WTC11 (cell line): ENCODE results near the gene LATS2.

Experiments
- ESRRA ChIP-seq: sonication (generic); formaldehyde crosslinking; IDR thresholded peaks from 2 replicates; pipeline ENCODE4 v1.8.1; 2022; ENCODE audit warnings: mild to moderate bottlenecking, missing genetic modification reagents, borderline replicate concordance
- NR1H2 ChIP-seq: sonication (generic); formaldehyde crosslinking; IDR thresholded peaks from 2 replicates; pipeline ENCODE4 v1.9.0; 2021; ENCODE audit warnings: mild to moderate bottlenecking, moderate library complexity, missing genetic modification reagents
- ZNF138 ChIP-seq: sonication (generic); formaldehyde crosslinking; conservative IDR thresholded peaks from 2 replicates; pipeline ENCODE4 v1.8.1; 2022; ENCODE audit warnings: mild to moderate bottlenecking, moderate library complexity, missing genetic modification reagents
- TF ChIP-seq, protein P1 (sequence below): fragments of 200-600 bp; IDR thresholded peaks from 2 replicates; pipeline ENCODE4 v1.8.0; 2022; ENCODE audit warnings: antibody characterized with exemption
- TF ChIP-seq, protein P2 (sequence below): sonication (generic); formaldehyde crosslinking; IDR thresholded peaks from 2 replicates; pipeline ENCODE4 v1.8.0; 2022; ENCODE audit warnings: mild to moderate bottlenecking, missing genetic modification reagents
- TF ChIP-seq, protein P3 (sequence below): fragments of 250-450 bp; sonication (Bioruptor Pico); IDR thresholded peaks from 2 replicates; pipeline ENCODE4 v1.9.0; 2021; ENCODE audit warnings: moderate library complexity, mild to moderate bottlenecking, inconsistent platforms, borderline replicate concordance
- TF ChIP-seq, protein P4 (sequence below): sonication (generic); formaldehyde crosslinking; IDR thresholded peaks from 2 replicates; pipeline ENCODE4 v1.8.1; 2022; ENCODE audit warnings: mild to moderate bottlenecking, missing genetic modification reagents, moderate library complexity, borderline replicate concordance
- TF ChIP-seq, protein P5 (sequence below): sonication (generic); formaldehyde crosslinking; IDR thresholded peaks from 2 replicates; pipeline ENCODE4 v1.8.1; 2023; ENCODE audit warnings: mild to moderate bottlenecking, missing genetic modification reagents, moderate library complexity
- TF ChIP-seq, protein P6 (sequence below): sonication (generic); formaldehyde crosslinking; IDR thresholded peaks from 2 replicates; pipeline ENCODE4 v1.8.1; 2022; ENCODE audit warnings: mild to moderate bottlenecking, moderate library complexity, missing genetic modification reagents
- TF ChIP-seq, protein P7 (sequence below): sonication (generic); formaldehyde crosslinking; IDR thresholded peaks from 2 replicates; pipeline ENCODE4 v1.8.0; 2022; ENCODE audit warnings: mild to moderate bottlenecking, missing genetic modification reagents

DNA sequence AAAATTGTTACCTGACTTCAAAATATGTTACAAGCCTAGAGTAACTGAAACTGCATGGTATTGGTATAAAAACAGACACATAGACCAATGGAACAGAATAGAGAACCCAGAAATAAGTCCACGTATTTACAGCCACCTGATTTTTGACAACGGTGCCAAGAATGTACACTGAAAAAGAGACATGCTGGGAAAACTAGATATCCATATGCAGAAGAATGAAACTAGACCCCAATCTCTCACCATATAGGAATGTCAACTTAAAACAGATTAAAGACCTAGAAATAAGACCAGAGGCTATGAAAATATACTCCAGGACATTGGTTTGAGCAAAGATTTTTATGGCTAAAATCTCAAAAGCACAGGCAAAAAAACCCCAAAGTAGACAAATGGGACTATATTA is 76.5 kb downstream of the LATS2 start:
- TF ChIP-seq ESRRA (no peak), NR1H2 (CRISPR knock-in tag) (no peak), ZNF138 (CRISPR knock-in tag) (no peak)
- TF ChIP-seq, protein P1, sequence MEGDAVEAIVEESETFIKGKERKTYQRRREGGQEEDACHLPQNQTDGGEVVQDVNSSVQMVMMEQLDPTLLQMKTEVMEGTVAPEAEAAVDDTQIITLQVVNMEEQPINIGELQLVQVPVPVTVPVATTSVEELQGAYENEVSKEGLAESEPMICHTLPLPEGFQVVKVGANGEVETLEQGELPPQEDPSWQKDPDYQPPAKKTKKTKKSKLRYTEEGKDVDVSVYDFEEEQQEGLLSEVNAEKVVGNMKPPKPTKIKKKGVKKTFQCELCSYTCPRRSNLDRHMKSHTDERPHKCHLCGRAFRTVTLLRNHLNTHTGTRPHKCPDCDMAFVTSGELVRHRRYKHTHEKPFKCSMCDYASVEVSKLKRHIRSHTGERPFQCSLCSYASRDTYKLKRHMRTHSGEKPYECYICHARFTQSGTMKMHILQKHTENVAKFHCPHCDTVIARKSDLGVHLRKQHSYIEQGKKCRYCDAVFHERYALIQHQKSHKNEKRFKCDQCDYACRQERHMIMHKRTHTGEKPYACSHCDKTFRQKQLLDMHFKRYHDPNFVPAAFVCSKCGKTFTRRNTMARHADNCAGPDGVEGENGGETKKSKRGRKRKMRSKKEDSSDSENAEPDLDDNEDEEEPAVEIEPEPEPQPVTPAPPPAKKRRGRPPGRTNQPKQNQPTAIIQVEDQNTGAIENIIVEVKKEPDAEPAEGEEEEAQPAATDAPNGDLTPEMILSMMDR: no peak
- TF ChIP-seq, protein P2, sequence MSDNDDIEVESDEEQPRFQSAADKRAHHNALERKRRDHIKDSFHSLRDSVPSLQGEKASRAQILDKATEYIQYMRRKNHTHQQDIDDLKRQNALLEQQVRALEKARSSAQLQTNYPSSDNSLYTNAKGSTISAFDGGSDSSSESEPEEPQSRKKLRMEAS: no peak
- TF ChIP-seq, protein P3, sequence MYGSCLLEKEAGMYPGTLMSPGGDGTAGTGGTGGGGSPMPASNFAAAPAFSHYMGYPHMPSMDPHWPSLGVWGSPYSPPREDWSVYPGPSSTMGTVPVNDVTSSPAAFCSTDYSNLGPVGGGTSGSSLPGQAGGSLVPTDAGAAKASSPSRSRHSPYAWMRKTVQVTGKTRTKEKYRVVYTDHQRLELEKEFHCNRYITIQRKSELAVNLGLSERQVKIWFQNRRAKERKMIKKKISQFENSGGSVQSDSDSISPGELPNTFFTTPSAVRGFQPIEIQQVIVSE (CRISPR knock-in tag): no peak
- TF ChIP-seq, protein P4, sequence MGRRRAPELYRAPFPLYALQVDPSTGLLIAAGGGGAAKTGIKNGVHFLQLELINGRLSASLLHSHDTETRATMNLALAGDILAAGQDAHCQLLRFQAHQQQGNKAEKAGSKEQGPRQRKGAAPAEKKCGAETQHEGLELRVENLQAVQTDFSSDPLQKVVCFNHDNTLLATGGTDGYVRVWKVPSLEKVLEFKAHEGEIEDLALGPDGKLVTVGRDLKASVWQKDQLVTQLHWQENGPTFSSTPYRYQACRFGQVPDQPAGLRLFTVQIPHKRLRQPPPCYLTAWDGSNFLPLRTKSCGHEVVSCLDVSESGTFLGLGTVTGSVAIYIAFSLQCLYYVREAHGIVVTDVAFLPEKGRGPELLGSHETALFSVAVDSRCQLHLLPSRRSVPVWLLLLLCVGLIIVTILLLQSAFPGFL (CRISPR knock-in tag): no peak
- TF ChIP-seq, protein P5, sequence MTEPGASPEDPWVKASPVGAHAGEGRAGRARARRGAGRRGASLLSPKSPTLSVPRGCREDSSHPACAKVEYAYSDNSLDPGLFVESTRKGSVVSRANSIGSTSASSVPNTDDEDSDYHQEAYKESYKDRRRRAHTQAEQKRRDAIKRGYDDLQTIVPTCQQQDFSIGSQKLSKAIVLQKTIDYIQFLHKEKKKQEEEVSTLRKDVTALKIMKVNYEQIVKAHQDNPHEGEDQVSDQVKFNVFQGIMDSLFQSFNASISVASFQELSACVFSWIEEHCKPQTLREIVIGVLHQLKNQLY (CRISPR knock-in tag): no peak
- TF ChIP-seq, protein P6, sequence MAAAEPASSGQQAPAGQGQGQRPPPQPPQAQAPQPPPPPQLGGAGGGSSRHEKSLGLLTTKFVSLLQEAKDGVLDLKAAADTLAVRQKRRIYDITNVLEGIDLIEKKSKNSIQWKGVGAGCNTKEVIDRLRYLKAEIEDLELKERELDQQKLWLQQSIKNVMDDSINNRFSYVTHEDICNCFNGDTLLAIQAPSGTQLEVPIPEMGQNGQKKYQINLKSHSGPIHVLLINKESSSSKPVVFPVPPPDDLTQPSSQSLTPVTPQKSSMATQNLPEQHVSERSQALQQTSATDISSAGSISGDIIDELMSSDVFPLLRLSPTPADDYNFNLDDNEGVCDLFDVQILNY (CRISPR knock-in tag): no peak
- TF ChIP-seq, protein P7, sequence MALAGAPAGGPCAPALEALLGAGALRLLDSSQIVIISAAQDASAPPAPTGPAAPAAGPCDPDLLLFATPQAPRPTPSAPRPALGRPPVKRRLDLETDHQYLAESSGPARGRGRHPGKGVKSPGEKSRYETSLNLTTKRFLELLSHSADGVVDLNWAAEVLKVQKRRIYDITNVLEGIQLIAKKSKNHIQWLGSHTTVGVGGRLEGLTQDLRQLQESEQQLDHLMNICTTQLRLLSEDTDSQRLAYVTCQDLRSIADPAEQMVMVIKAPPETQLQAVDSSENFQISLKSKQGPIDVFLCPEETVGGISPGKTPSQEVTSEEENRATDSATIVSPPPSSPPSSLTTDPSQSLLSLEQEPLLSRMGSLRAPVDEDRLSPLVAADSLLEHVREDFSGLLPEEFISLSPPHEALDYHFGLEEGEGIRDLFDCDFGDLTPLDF (CRISPR knock-in tag): no peak
